Ecto neural progenitor cell (in vitro differentiated cells): ENCODE measurements around the gene PIGK.

ENCODE experiments used
- DNase-seq: peaks from one replicate; pipeline ENCODE4 v3.0.0-alpha.2; 2018; ENCODE audit warnings: low spot score

Gene PIGK

GRCh38 chr1:77096496-77097255, 122.6 kb downstream of the PIGK start:
- DNase-seq: no peak

DNA sequence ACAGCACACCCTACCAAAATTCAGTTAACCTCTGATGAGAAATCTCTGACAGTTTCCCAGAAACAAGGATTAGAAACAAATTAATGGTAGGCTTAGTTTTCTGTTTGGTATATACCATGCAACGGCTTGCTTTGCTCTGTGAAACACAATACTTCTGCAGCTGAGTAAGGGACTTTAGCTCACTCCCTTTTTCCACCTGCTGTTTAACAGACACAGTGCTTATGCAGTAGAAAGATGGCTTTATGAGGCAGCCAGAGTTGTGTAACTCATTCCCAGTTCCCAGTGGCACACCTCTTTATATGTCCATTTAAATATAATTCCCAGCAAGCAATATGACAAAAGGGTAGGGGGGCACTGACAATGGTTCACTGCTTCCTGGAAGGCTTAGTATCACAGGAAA, 124.0 kb downstream of the PIGK start:
- no peak for DNase-seq

GRCh38 chr1:77089756-77090155, 129.5 kb downstream of the PIGK start:
- DNase-seq: no peak

- no peak for DNase-seq
These were observed 134.1 kb downstream of the PIGK start for GRCh38 chr1:77085109-77085508.

GRCh38 chr1:77084457-77084856, 134.8 kb downstream of the PIGK start:
- DNase-seq: no peak

DNA sequence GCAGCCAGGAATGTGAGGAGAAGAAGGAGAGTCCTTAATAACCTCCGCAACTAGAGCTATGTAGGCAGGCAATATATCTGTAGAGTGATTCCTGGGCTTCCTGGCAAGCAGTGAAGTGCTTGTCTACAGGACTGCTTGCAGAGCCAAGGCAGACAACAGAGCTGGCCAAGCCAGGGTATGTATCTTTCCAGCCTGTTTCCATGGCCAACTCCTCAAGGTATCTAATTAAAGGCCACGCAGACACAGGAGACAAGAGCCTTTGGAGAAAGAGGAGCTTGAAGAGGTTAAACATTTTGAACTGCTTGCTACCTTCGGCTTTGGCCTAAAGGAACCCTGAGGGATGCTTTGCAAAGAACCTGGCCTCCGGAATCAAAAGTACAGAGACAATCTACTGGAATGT, 137.4 kb downstream of the PIGK start:
- no peak for DNase-seq

GRCh38 chr1:77076759-77077158, 142.5 kb downstream of the PIGK start:
- no peak for DNase-seq

DNA sequence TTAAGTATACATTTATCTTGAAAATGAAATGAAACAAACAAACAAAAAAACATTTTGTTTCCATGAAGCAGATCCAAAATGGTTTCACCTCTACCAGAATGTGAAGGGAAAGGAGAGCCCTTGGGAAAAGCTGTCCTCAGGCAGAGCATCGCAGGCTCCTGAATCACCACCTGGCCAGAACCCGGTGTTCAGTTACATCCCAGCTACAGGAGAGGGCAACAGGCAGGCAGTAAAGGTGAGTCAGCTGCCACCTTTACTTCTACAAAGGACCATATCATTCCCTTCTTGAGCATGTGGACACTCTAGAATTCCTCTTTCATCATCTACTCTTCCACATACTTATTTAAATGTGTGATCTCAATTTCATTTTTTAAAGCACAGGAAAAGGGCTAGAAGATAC, 151.2 kb downstream of the PIGK start:
- no peak for DNase-seq

GRCh38 chr1:77065693-77066342, 153.4 kb downstream of the PIGK start:
- DNase-seq: no peak

DNA sequence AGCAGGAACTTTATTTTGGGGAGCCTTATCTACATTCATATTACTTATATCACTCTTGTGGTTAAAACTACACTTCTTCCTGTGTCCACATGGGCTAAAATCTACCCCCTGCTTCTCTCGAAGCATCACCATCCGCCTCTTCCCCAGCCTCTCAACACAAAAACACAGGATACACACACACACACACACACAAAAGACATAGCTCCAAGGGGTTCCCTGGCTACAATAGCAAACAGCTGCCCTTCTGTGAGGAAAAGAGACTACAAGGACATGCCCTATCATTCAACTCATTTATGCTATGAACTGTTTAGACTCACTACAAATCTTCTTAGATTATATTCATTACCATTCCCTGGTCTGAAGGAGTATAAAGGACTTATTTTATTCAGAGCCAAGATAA, 155.0 kb downstream of the PIGK start:
- no peak for DNase-seq

GRCh38 chr1:77063118-77063517, 156.1 kb downstream of the PIGK start:
- no peak for DNase-seq

DNA sequence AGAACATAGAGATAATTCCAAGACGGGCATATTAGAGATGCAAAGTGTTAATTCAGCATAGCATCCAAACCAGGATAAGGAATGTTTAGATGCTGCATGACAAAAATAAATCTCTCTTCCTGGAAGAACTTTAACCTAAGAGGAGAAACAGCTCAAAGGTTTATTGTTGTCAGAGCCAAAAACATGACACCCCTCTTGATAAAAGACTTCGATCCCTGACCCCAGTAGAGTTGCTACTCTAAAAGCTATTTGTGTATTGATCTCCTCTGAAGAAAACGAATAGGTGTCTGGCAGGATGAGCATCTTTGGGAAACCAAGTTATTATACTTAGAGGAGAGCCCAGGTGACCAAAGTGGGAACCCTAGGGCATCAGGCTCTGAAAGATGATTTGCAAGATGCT, 158.1 kb downstream of the PIGK start:
- DNase-seq: no peak

DNA sequence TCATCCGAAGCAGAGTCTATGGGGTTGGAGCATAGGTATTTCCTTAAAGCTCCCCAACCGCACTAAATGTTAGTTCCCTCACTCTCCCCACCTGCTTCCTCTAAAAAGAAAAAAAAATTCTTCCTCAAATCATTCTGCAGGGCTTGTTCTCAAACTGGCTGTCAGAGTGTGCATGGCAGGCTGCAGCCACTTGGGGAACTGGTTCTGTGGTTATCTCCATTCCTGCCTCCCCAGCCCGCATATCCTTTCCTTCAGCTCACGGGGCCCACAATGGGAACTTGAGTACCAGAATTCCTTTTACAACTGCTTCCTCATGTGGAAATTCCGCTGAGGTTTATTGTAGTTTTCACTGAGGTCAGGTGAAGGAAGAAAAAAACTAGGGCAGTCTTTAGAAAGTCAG, 159.2 kb downstream of the PIGK start:
- DNase-seq: no peak

DNA sequence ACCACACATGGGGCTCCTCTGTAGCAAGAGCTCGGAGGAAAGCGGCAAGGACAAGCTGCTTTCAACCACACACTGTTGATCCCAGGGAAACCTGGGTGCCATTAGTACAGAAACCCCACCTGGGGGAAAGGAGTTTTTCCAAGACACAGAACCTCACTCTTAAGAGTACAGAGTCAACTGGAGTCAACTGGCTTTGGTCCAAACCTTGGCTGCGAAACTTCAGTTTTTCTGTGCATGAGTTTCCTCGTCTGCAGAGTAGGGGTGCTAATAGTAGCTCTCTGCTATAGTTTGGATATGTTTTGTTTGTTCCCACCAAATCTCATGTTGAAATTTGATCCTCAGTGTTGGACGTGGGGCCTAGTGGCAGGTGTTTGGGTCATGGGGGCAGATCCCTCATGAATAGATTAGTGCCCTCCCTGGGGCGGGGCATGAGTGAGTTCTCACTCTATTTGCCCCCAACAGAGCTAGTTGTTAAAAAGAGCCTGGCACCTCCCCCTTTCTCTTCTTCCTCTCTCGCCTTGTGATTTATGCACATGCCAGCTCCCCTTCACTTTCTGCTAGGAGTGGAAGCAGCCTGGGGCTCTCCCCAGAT, 161.1 kb downstream of the PIGK start:
- no peak for DNase-seq

DNA sequence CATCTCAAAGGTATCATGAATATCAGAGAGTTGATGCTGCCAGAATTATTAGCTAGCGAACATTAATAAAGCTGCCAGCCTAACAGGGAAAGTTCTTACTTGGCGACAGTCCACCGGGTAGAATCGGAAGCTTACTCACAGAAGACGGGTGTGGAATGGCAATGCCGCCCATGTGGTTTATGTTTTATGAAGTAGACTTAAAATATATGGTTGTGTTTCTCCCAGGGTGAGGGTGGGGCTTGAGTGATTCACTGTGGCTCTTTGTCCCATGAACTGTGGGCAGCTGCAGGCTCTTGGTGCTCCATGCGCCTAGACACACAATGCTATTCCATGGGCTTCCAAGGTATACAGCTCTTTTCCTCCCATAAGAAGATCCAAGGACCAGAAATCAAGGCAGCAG, 162.7 kb downstream of the PIGK start:
- no peak for DNase-seq

DNA sequence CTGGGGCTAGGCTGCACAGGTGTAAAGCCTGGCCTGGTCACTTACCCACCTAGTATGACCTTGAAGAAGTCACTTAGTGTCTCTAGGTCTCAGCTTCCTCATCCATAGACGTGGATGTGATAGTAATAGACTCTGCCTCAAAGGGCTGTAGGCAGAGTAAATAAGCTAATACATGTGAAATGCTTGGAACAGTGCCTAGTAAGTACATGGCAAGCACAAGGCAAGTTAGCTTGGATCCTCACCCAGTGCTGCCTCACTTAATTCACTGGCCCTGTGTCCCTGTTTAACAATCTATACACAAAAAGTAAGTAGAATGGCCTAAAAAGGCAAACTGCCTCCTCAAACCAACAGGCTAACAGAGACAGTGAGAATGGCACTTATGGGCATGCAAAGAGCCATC, 167.8 kb downstream of the PIGK start:
- no peak for DNase-seq

- no peak for DNase-seq
These were observed 170.6 kb downstream of the PIGK start for GRCh38 chr1:77048615-77049005.

DNA sequence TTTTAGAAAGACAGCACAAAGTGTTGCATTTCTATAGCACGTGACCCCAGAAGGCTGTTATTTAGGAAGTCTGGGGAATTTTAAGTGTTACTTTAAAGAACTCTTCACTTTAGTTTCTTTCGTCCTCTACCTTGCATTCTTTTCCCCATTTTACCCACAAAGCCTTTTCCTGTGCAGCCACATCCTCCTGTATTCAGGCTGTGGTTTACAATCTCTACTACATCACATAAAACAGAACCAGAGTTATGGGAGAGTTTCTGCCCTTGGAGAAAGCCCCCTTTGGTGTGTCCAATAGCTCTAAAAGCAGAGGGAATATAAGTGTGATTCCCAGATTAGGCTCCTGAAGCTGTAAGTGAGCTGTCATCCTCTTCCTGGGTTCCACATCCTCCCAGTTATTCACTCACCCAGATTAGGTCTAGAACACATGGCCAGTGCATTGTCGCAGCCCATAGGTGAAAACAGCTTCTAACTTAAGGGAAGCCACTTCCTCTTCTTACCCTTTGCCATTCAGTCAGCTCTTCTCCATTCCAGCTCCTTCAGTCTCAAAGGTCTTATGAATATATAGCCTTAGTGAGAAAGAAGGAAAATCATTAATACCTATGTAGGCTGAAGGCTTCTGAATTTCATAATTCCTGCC, 171.1 kb downstream of the PIGK start:
- DNase-seq: peak; percentile 9

DNA sequence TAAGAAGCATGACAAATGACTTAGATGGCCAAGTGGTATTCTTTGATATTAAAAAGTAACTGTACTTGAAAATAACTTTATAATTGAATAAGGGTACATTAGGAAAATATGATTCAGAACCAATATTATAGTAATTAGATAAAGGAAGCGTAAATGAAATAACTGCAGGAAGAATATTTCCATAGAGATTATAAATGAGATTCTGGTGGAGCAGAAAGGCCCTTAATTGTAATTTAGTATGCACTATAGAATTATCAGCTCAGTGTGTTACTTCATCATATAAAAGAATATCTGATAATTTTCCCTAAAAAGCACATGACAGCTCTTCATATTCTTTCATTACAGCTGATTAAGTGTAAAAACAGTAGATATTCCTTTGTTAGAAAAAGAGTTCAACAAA, 171.7 kb downstream of the PIGK start:
- no peak for DNase-seq

DNA sequence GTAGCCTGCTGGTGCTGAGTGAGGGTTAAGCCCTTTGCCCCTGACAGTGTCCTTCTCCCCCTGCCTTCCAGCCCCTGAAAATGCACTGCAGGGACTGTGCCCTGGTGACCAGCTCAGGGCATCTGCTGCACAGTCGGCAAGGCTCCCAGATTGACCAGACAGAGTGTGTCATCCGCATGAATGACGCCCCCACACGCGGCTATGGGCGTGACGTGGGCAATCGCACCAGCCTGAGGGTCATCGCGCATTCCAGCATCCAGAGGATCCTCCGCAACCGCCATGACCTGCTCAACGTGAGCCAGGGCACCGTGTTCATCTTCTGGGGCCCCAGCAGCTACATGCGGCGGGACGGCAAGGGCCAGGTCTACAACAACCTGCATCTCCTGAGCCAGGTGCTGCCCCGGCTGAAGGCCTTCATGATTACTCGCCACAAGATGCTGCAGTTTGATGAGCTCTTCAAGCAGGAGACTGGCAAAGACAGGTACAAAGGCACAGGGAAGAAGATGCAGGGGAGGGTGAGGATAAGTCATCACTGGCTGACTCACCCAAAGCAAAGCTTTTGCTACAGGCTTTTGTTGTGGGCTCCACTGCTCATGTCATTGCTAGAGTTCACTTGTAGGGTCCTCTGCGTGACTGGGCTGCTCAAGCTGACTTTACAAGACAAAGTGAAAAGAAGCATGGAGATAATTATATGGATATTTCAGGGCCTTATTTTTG, 174.9 kb downstream of the PIGK start:
- peak; percentile 27 for DNase-seq

DNA sequence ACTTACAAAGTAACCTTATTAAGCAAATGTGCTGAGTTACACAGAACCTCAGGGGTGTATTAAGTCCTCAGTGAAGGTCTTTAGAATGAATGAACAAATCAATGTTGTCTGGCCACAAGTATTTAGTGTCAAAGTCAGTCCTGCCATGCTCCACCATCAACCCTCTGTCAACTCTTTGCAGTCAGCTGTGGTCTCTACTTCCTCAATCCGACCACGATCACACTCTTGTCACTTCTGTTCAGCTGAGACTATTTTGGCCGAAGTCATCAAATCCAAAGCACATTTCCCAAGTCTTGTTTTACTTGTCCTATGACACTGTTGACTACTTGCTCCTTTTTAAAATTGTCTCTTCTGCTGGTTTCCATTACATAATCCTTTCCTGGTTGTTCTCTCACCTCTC, 178.4 kb downstream of the PIGK start:
- DNase-seq: no peak

GRCh38 chr1:77039739-77040138, 179.5 kb downstream of the PIGK start:
- no peak for DNase-seq
